Measurements from ENCODE around the gene CYP39A1. TPM values are rescaled to one million over a fixed set of nuclear protein-coding genes. Genes with fewer than 3 reads are reported as not detected.

The CYP39A1 gene
- total RNA-seq, 1 experiment from 2014 or later = 0.54 TPM

DNA sequence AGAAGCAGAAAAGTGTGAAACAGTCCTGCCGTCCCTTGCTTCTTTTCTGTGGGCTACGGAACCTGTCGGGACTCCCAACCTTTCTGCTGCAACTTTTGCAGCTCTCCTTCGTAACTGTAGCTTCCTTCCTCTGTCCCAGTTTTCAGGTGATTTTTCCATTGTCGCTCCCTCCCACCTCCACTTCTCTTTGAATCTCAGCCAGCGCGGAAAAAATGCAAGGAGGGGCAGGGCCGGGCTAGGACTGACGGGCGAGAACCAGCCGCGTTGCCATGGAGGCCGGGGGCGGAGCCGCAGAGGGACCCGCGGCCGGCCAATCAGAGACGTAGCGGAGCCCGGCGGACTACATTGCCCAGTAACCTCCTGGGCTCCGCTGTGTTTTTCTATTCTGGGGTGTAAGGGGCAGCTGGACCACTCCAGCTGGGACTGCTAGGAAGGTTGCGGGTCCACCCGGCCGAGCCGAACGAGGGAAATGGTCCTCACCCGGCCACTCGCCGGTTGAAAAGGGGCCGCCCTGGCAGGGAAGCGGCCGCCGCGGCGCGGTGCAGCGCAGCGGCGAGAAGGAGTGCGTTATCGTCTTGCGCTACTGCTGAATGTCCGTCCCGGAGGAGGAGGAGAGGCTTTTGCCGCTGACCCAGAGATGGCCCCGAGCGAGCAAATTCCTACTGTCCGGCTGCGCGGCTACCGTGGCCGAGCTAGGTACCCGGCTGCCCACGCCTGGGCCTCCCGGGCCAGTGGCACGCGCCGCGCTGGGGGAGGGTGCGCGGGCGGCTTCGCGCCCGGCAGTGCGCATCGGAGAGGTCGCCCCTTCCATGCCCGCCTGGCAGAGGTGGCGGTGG, at the start of gene CYP39A1, which contains the start of gene SLC25A27 (continued):
- TF ChIP-seq, protein P1, sequence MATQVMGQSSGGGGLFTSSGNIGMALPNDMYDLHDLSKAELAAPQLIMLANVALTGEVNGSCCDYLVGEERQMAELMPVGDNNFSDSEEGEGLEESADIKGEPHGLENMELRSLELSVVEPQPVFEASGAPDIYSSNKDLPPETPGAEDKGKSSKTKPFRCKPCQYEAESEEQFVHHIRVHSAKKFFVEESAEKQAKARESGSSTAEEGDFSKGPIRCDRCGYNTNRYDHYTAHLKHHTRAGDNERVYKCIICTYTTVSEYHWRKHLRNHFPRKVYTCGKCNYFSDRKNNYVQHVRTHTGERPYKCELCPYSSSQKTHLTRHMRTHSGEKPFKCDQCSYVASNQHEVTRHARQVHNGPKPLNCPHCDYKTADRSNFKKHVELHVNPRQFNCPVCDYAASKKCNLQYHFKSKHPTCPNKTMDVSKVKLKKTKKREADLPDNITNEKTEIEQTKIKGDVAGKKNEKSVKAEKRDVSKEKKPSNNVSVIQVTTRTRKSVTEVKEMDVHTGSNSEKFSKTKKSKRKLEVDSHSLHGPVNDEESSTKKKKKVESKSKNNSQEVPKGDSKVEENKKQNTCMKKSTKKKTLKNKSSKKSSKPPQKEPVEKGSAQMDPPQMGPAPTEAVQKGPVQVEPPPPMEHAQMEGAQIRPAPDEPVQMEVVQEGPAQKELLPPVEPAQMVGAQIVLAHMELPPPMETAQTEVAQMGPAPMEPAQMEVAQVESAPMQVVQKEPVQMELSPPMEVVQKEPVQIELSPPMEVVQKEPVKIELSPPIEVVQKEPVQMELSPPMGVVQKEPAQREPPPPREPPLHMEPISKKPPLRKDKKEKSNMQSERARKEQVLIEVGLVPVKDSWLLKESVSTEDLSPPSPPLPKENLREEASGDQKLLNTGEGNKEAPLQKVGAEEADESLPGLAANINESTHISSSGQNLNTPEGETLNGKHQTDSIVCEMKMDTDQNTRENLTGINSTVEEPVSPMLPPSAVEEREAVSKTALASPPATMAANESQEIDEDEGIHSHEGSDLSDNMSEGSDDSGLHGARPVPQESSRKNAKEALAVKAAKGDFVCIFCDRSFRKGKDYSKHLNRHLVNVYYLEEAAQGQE (IDR thresholded peaks at IDR 0.05; ENCODE audit: low read depth) = no peak
- TF ChIP-seq SP1 (IDR thresholded peaks at IDR 0.05; ENCODE audit: low read depth) (no peak), JUND (IDR thresholded peaks at IDR 0.05) (no peak)

DNA sequence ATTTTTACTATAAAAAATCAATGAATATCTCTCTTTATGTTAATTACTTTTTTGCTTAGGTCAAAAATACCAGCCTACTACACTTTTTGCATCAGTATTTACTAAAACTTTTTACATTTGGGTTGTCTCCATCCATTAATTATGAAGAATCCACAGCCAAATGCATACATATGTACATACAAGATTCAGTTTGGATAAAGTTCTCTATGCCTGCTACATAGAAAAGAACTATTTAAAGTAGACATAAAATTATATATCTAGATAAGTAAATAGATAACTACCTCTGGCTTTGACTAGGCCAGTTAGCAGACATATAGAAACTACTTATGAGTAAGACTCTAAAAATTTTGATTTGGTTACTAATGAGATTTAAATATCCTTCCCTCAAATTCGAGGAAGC, 47.4 kb upstream of the CYP39A1 start:
- Histone ChIP-seq H3K79me2 (ENCODE audit: insufficient read depth, low read length) (no peaks in the 10 kb centered on the region), H3K9ac (ENCODE audit: low read length) (no peak overlapping the region), H3K4me2 (ENCODE audit: low read length) (no peak overlapping the region), H2AFZ (ENCODE audit: low read depth, low read length, poor library complexity, severe bottlenecking) (no peak overlapping the region), H3K4me1 (ENCODE audit: control insufficient read depth in 1 of 2, insufficient read depth in 2 of 2, low read length in 2 of 2) (0 out of 4 replicates have a peak, but pooled peaks cover 0 to 4% of the 10 kb centered on the region in 2 experiments), H3K4me3 (replicated peaks in 1 of 2; ENCODE audit: low read depth in 1 of 2, low read length in 2 of 2) (no peak overlapping the region), H3K27me3 (ENCODE audit: insufficient read depth, low read length) (no peaks in the 10 kb centered on the region), H3K36me3 (ENCODE audit: control insufficient read depth in 1 of 2, insufficient read depth in 2 of 2, low read length in 2 of 2) (no peaks in the 10 kb centered on the region), H3K9me2 (ENCODE audit: insufficient read depth) (no peaks in the 10 kb centered on the region), H3K27ac (ENCODE audit: low read depth, low read length) (no peak overlapping the region), H4K20me1 (ENCODE audit: insufficient read depth) (no peaks in the 10 kb centered on the region), H3K9me3 (ENCODE audit: control insufficient read depth in 1 of 2, insufficient read depth in 1 of 2, low read depth in 1 of 2, low read length in 2 of 2) (no peaks in the 10 kb centered on the region)
- intact Hi-C loops (cut with micrococcal nuclease) = loop anchor here (5.0 kb wide), 1 partner anchor 147 kb away; no protein-coding TSS in a partner anchor
- BruUV-seq (replicated peaks) = no TSS peak
- ATAC-seq = no peak
- ChIA-PET RAD21 (ENCODE audit: low non-redundant PET in 1 of 2, low total read pairs in 2 of 2, uncharacterized antibody in 2 of 2, unreplicated experiment in 2 of 2) (no interaction called here), CTCF (no interaction called here), POLR2A (no interaction called here)
- DNase-seq (ENCODE audit: low read depth, low spot score) = no peak
- TF ChIP-seq RAD21 (IDR thresholded peaks at IDR 0.05; ENCODE audit: low read depth) (no peak), EGR1 (IDR thresholded peaks at IDR 0.05; ENCODE audit: low read depth) (no peak), POLR2A (IDR thresholded peaks at IDR 0.05; ENCODE audit: borderline replicate concordance, extremely low read depth, insufficient read depth, insufficient read length) (no peak), CBX3 (IDR thresholded peaks at IDR 0.05; ENCODE audit: low read depth) (no peak), FOSL1 (IDR thresholded peaks at IDR 0.05; ENCODE audit: low read depth) (no peak), ZNF274 (IDR thresholded peaks at IDR 0.05; ENCODE audit: low read depth, low read length) (no peak), TCF7L2 (IDR thresholded peaks at IDR 0.05; ENCODE audit: borderline replicate concordance, extremely low read depth, insufficient read depth, insufficient read length) (no peak), POLR2AphosphoS5 (IDR thresholded peaks at IDR 0.05; ENCODE audit: low read depth, low read length) (no peak), ELF1 (IDR thresholded peaks at IDR 0.05; ENCODE audit: borderline replicate concordance, low read depth) (no peak), SP1 (IDR thresholded peaks at IDR 0.05; ENCODE audit: low read depth) (no peak)
- TF ChIP-seq, protein P2, sequence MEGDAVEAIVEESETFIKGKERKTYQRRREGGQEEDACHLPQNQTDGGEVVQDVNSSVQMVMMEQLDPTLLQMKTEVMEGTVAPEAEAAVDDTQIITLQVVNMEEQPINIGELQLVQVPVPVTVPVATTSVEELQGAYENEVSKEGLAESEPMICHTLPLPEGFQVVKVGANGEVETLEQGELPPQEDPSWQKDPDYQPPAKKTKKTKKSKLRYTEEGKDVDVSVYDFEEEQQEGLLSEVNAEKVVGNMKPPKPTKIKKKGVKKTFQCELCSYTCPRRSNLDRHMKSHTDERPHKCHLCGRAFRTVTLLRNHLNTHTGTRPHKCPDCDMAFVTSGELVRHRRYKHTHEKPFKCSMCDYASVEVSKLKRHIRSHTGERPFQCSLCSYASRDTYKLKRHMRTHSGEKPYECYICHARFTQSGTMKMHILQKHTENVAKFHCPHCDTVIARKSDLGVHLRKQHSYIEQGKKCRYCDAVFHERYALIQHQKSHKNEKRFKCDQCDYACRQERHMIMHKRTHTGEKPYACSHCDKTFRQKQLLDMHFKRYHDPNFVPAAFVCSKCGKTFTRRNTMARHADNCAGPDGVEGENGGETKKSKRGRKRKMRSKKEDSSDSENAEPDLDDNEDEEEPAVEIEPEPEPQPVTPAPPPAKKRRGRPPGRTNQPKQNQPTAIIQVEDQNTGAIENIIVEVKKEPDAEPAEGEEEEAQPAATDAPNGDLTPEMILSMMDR (IDR thresholded peaks at IDR 0.05 in 2 of 3, conservative IDR thresholded peaks at IDR 0.05 in 1 of 3; ENCODE audit: borderline replicate concordance in 1 of 3, insufficient read depth in 1 of 3, low read depth in 2 of 3, low read length in 2 of 3) = no peak
- TF ChIP-seq, protein P3, sequence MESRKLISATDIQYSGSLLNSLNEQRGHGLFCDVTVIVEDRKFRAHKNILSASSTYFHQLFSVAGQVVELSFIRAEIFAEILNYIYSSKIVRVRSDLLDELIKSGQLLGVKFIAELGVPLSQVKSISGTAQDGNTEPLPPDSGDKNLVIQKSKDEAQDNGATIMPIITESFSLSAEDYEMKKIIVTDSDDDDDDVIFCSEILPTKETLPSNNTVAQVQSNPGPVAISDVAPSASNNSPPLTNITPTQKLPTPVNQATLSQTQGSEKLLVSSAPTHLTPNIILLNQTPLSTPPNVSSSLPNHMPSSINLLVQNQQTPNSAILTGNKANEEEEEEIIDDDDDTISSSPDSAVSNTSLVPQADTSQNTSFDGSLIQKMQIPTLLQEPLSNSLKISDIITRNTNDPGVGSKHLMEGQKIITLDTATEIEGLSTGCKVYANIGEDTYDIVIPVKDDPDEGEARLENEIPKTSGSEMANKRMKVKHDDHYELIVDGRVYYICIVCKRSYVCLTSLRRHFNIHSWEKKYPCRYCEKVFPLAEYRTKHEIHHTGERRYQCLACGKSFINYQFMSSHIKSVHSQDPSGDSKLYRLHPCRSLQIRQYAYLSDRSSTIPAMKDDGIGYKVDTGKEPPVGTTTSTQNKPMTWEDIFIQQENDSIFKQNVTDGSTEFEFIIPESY (IDR thresholded peaks at IDR 0.05; ENCODE audit: extremely low read depth, insufficient replicate concordance, low read length) = no peak
